ENCODE measurements around the gene PTPA.

The PTPA gene

DNA sequence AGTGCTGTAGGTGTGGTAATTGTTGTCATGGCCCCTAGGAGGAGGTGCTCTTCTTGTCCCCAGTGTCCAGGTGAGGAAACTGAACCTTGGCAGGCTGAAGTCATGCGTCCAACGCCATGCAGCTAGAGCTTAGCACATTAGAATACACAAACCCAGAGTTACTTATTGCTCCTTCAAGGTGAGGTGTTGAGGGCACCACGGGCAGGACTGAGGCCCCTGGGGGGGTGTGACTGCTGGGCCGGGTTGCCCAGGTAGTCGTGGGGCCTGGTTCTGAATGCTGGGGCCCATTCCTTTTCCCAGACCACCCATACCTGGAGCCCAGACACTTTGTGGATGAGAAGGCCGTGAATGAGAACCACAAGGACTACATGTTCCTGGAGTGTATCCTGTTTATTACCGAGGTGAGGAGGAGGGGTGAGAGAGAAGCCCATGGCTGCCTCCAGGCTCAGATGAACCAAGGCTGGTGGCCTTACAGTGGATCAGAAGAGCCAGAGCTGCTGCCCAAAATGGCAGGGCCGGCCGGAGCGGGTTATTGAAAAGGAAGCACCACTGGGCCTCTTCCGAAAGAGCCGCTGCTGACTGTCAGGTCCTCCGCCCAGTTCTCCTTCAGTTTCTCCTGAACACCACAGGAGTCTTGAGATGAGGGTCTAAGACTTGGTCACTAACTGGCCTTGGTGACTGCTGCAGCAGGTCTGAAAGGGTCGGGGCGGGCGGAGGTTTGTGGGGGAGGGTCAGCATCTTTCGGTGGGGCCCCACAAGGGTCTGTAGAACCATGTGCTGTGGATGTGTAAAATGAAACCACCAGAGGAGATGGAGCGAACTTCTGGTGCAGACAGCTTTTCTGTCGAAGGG lies 26.3 kb downstream of the PTPA start:
- TF ChIP-seq SIN3A (IDR thresholded peaks at IDR 0.05; ENCODE audit: borderline replicate concordance, insufficient read depth, low read length): no peak

DNA sequence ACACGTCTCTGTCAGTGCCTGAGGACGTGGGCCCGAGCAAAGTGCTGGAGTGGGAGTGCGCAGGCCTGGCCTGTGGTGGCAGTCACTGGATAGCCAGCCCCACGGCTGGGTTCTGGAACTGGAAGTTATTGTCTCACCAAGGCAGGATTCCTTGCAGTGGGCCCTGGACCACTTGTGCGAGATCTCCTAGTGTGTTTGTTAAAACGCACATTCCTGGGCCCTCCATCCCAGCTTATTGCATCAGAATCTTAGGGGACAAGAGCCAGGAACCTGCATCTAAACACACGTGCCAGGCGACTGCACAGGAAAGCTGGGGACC lies 26.9 kb downstream of the PTPA start:
- TF ChIP-seq, protein P1, sequence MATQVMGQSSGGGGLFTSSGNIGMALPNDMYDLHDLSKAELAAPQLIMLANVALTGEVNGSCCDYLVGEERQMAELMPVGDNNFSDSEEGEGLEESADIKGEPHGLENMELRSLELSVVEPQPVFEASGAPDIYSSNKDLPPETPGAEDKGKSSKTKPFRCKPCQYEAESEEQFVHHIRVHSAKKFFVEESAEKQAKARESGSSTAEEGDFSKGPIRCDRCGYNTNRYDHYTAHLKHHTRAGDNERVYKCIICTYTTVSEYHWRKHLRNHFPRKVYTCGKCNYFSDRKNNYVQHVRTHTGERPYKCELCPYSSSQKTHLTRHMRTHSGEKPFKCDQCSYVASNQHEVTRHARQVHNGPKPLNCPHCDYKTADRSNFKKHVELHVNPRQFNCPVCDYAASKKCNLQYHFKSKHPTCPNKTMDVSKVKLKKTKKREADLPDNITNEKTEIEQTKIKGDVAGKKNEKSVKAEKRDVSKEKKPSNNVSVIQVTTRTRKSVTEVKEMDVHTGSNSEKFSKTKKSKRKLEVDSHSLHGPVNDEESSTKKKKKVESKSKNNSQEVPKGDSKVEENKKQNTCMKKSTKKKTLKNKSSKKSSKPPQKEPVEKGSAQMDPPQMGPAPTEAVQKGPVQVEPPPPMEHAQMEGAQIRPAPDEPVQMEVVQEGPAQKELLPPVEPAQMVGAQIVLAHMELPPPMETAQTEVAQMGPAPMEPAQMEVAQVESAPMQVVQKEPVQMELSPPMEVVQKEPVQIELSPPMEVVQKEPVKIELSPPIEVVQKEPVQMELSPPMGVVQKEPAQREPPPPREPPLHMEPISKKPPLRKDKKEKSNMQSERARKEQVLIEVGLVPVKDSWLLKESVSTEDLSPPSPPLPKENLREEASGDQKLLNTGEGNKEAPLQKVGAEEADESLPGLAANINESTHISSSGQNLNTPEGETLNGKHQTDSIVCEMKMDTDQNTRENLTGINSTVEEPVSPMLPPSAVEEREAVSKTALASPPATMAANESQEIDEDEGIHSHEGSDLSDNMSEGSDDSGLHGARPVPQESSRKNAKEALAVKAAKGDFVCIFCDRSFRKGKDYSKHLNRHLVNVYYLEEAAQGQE (IDR thresholded peaks at IDR 0.05; ENCODE audit: insufficient read depth in 1 of 2, low read depth in 2 of 2, low read length in 2 of 2): no peak
- TF ChIP-seq POLR2AphosphoS5 (IDR thresholded peaks at IDR 0.05; ENCODE audit: low read depth, low read length) (no peak), TAF1 (IDR thresholded peaks at IDR 0.05; ENCODE audit: borderline replicate concordance, insufficient read depth, low read length) (no peak), SIN3A (IDR thresholded peaks at IDR 0.05; ENCODE audit: borderline replicate concordance, insufficient read depth, low read length) (no peak), FOXP2 (optimal IDR thresholded peaks at IDR 0.05; ENCODE audit: borderline replicate concordance, extremely low read depth, extremely low read length, insufficient read depth) (no peak)

DNA sequence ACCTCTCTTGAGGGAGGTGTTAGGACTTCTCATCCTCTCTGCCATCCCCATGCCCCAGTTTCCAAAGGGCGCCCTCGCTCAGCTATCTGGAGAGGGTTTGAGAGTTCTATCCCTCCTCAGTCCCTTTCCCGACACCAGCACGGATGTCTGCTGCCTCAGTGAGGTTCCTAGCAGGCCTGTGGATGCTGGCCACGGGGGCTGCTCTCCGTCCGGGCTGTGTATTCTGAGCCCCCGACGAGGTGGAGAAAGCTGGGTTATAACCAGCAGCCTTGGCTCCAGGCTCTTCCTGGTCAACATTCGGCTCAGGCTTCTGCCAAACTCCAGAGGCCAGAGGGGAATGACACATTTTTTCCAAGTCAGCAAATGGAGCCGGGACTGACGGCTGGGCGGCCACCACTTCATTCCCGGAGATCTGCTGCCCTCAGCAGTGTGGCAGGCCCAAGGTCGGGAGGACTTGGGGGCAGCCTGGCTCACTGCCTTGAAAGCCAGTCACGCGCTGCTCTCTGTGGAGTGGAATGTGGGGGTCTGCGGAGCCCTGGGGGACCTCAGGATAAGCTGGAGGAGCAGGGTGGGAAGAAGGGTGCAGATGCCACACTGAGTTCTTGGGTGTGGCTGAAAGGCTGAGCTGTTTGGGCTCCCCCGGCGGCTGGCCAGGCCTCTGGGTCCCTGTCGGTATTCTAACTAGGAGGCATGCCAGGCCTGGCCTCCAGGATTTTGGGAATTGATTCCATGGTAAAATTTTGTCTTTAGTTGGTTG lies 27.4 kb downstream of the PTPA start:
- TF ChIP-seq SIN3A (IDR thresholded peaks at IDR 0.05; ENCODE audit: borderline replicate concordance, insufficient read depth, low read length): no peak
- TF ChIP-seq, protein P1 (IDR thresholded peaks at IDR 0.05; ENCODE audit: insufficient read depth in 1 of 2, low read depth in 2 of 2, low read length in 2 of 2): no peak
- TF ChIP-seq FOXP2 (optimal IDR thresholded peaks at IDR 0.05; ENCODE audit: borderline replicate concordance, extremely low read depth, extremely low read length, insufficient read depth): no peak
- no peak for TF ChIP-seq TAF1 (IDR thresholded peaks at IDR 0.05; ENCODE audit: borderline replicate concordance, insufficient read depth, low read length)
- no peak for TF ChIP-seq POLR2AphosphoS5 (IDR thresholded peaks at IDR 0.05; ENCODE audit: low read depth, low read length)

DNA sequence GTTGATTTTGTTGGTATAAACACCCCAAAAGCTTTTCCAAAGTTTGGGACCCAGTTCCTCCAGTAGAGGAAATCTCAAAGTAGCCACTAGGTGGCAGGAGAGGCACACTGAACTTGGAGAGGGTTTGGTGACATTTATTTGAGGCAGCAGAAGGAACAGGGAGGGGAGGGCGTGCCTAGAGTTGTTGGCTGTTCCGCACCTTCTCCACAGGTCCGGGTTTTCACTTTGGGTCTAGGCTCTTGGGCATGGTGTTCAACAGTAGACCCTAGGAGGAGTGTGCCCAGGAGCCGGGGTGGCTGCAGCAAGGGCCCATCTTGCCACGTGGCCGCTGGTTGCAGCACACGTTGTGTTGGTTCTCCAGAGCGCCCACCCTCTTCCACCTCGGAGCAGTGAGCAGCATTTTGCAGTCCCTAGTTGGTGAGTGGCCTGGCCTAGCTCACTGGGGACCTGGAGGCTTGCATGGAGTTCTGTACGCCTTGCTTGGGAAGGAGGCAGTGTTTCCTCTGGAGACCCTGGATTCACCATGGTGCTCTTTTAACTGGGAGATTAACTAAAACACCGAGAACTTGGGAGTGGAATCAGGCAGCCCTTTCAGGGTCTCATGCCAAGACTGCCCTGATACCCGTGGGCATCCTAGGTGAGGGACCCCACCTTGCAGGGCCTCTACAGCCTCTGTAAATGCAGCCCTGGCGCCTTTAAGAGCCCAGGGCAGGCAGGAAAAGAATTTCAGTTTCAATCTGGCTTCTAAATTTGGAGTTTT lies 28.2 kb downstream of the PTPA start:
- TF ChIP-seq, protein P1 (IDR thresholded peaks at IDR 0.05; ENCODE audit: insufficient read depth in 1 of 2, low read depth in 2 of 2, low read length in 2 of 2): no peak
- TF ChIP-seq TAF1 (IDR thresholded peaks at IDR 0.05; ENCODE audit: borderline replicate concordance, insufficient read depth, low read length) (no peak), POLR2AphosphoS5 (IDR thresholded peaks at IDR 0.05; ENCODE audit: low read depth, low read length) (no peak; the same call in 1 of the 2 replicates), SIN3A (IDR thresholded peaks at IDR 0.05; ENCODE audit: borderline replicate concordance, insufficient read depth, low read length) (peak; percentile 55; the same call in 1 of the 2 replicates)

DNA sequence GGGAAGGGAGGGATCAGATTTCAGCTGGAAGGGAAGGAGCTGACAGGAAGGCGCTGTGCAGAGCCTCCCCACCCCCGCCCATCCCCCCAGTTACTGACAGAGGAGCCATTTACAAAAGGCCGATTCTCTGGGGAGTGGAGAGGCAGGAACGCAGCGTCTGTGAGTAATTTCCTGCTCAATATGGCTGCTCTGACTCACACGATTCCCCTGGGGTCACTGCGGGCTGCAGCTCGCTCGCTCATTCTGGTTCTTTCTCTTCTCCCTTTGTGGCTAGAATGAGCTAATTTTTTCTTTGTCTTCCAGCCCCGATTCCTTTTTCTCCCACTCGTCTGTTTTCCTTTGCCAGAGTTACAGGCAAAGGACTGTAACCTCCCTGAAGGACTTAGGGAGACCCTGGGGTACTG lies 28.8 kb downstream of the PTPA start:
- no peak for TF ChIP-seq FOXP2 (optimal IDR thresholded peaks at IDR 0.05; ENCODE audit: borderline replicate concordance, extremely low read depth, extremely low read length, insufficient read depth)
- TF ChIP-seq SIN3A (IDR thresholded peaks at IDR 0.05; ENCODE audit: borderline replicate concordance, insufficient read depth, low read length): peak; percentile 72; the same call in 1 of the 2 replicates
- TF ChIP-seq POLR2AphosphoS5 (IDR thresholded peaks at IDR 0.05; ENCODE audit: low read depth, low read length): peak; percentile 83
- TF ChIP-seq TAF1 (IDR thresholded peaks at IDR 0.05; ENCODE audit: borderline replicate concordance, insufficient read depth, low read length): peak; percentile 64; the same call in 1 of the 2 replicates
- TF ChIP-seq, protein P1 (IDR thresholded peaks at IDR 0.05; ENCODE audit: insufficient read depth in 1 of 2, low read depth in 2 of 2, low read length in 2 of 2): peak in 1 of 2 experiments; percentile 75; a peak in 2 of 4 replicates
